EL (cell line): ENCODE data around the gene AGRN.

Experiments
- DNase-seq: peaks from one replicate; pipeline ENCODE4 v3.0.0-alpha.2; 2016

Gene AGRN

GRCh38 chr1:1039145-1039910, 19.4 kb downstream of the AGRN start:
- no peak for DNase-seq

GRCh38 chr1:1040004-1040991, 20.4 kb downstream of the AGRN start:
- peak; percentile 90 for DNase-seq

GRCh38 chr1:1041092-1041523, 21.2 kb downstream of the AGRN start:
- no peak for DNase-seq

- no peak for DNase-seq
Observed at GRCh38 chr1:1041873-1042272, 22.0 kb downstream of the AGRN start.

GRCh38 chr1:1042835-1043234, 22.9 kb downstream of the AGRN start:
- DNase-seq, result no peak

- DNase-seq, result no peak
Observed at GRCh38 chr1:1043411-1043810, 23.5 kb downstream of the AGRN start.

DNA sequence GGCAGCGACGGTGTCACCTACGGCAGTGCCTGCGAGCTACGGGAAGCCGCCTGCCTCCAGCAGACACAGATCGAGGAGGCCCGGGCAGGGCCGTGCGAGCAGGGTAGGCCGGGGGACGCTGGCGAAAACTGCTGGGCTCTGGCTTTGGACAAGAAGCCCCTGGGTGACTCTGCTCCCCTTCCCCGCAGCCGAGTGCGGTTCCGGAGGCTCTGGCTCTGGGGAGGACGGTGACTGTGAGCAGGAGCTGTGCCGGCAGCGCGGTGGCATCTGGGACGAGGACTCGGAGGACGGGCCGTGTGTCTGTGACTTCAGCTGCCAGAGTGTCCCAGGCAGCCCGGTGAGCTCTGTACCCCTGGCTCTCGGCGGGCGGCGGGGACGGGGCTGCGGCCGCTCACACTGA, 24.0 kb downstream of the AGRN start:
- DNase-seq, result no peak

DNA sequence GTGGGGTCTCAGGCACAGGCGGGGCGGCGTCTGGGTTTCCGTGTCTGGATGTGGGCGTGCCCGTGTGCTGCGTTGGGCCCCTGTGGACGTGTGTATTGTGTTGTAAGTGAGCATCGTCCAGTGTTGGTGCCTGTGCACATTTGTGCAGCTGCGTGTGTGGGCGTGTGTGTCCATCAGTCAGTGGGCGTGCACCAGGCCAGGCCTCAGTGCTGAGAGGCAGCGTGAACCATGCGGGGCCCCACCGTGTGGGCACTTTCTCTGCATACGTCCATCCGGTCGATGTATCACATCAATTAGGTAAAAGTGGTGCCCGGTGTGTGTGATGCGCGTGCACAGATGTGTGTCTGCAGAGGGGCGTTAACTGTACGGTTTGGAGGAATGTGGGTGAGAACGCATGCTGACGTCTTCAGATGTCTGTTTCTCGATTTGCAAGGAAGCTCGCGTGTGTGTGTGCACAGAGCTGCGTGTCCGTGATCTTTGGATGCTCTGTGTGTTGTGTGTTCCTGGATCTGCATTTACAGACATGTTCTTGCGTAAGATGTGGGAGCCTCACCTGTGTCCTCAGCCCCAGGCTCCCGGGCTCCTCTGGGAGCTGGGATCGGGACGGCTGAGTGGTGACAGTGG, 24.6 kb downstream of the AGRN start:
- DNase-seq, result no peak

- no peak for DNase-seq
Observed at GRCh38 chr1:1045129-1045528, 25.2 kb downstream of the AGRN start.

DNA sequence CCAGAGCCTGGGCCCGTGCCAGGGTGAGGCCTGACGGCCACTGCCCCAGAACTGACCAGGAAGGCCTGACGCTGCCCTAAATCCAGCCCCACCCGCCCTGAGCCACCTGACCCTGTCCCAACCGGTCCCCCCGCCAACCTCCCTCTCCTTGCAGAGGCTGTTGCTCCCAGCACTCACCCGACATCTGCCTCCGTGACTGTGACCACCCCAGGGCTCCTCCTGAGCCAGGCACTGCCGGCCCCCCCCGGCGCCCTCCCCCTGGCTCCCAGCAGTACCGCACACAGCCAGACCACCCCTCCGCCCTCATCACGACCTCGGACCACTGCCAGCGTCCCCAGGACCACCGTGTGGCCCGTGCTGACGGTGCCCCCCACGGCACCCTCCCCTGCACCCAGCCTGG, 26.3 kb downstream of the AGRN start:
- no peak for DNase-seq

GRCh38 chr1:1046767-1047166, 26.8 kb downstream of the AGRN start:
- DNase-seq, result no peak

DNA sequence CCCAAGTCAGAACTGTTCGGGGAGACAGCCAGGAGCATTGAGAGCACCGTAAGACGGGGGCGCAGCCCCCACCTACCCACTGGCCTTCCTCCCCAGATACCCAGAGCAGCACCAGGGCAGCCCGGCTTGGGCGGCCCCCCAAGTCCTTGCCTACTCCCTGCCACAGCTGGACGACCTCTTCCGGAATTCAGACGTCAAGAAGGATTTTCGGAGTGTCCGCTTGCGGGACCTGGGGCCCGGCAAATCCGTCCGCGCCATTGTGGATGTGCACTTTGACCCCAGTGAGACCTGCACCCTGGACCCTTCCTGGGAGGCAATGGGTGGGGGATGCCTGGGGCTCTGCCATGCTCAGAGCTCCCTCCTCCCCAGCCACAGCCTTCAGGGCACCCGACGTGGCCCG, 27.5 kb downstream of the AGRN start:
- no peak for DNase-seq

DNA sequence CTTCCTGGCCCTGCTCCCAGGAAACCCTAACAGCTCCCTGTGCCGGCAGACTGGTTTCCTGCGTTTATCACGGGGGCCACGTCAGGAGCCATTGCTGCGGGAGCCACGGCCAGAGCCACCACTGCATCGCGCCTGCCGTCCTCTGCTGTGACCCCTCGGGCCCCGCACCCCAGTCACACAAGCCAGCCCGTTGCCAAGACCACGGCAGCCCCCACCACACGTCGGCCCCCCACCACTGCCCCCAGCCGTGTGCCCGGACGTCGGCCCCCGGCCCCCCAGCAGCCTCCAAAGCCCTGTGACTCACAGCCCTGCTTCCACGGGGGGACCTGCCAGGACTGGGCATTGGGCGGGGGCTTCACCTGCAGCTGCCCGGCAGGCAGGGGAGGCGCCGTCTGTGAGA, 28.0 kb downstream of the AGRN start:
- no peak for DNase-seq

DNA sequence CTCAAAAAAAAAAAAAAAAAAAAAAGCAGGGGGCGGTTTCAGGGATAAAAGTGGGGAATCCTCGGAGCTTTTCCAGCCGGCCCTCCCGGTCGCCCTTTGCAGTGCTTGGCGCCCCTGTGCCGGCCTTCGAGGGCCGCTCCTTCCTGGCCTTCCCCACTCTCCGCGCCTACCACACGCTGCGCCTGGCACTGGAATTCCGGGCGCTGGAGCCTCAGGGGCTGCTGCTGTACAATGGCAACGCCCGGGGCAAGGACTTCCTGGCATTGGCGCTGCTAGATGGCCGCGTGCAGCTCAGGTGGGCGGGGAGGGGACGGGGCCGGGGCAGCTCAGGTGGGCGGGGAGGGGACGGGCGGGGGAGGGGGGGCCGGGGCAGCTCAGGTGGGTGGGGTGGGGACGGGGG, 28.8 kb downstream of the AGRN start:
- no peak for DNase-seq

- no peak for DNase-seq
Observed at GRCh38 chr1:1049318-1050165, 29.6 kb downstream of the AGRN start.

DNA sequence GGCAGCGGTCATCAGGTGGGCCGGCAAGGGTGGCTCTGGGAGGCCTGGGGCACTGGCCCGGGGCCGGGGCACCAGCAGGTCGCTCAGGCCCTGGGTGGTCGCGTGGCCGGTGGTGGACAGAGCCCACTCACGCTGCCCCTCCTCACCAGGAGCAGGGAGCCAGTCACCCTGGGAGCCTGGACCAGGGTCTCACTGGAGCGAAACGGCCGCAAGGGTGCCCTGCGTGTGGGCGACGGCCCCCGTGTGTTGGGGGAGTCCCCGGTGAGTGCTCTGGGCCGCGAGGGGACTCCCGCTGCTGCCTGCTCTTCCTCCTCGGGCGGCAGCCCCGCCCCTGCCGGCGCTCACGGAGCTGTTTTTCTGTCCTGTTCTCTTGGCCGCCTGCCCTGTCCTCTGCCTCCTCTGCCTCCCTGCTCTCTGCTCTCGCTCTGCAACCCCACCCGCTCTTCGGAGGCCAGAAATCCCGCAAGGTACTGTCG, 30.7 kb downstream of the AGRN start:
- DNase-seq, result no peak

GRCh38 chr1:1051127-1051810, 31.3 kb downstream of the AGRN start:
- no peak for DNase-seq

- no peak for DNase-seq
Observed at GRCh38 chr1:1052003-1052840, 32.3 kb downstream of the AGRN start.

- DNase-seq, result no peak
Observed at GRCh38 chr1:1053022-1053421, 33.1 kb downstream of the AGRN start.

DNA sequence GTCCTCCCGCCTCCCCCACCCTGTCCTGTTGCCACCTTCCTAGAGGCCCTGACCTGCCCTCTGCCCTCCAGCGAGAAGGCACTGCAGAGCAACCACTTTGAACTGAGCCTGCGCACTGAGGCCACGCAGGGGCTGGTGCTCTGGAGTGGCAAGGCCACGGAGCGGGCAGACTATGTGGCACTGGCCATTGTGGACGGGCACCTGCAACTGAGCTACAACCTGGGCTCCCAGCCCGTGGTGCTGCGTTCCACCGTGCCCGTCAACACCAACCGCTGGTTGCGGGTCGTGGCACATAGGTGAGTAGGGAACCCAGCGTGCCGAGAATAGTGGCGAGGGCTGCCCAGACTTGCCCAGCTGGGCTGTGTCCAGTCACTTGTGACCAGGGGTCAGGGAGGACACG, 33.8 kb downstream of the AGRN start:
- no peak for DNase-seq
